ENCODE data around the gene IRX5. TPM values are rescaled to one million over a fixed set of nuclear protein-coding genes. Genes with fewer than 3 reads are reported as not detected.

Gene IRX5
- total and polyA plus RNA-seq, 4 donors, result not detected

GRCh38 chr16:54892981-54893380, 37.7 kb upstream of the IRX5 start:
- H3K27ac ChIP-seq (ENCODE audit: low read depth in 1 of 2, low read length in 2 of 2), result no peak overlapping the region
- 81% methylated on average over 6 of the region's 6 CpGs for WGBS
- no peak for DNase-seq (ENCODE audit: low spot score)

More at GRCh38 chr16:54892981-54893380, 37.7 kb upstream of the IRX5 start:
- H3K4me3 ChIP-seq (ENCODE audit: low read depth in 1 of 3, low read length in 3 of 3), result no peak overlapping the region
- H3K4me1 ChIP-seq (ENCODE audit: control insufficient read depth in 4 of 4, insufficient read depth in 4 of 4, low read length in 3 of 4), result no peaks in the 10 kb centered on the region
- H3K36me3 ChIP-seq (ENCODE audit: control insufficient read depth in 4 of 4, insufficient read depth in 3 of 4, low read depth in 1 of 4, low read length in 3 of 4), result no peaks in the 10 kb centered on the region
- peaks cover 0 to 3% (median under 1%) of the 10 kb centered on the region in 4 donors for H3K27me3 ChIP-seq (ENCODE audit: control insufficient read depth in 4 of 4, insufficient read depth in 4 of 4, low read length in 3 of 4)
- no peak for TF ChIP-seq JUND (IDR thresholded peaks at IDR 0.05)
- TF ChIP-seq REST (IDR thresholded peaks at IDR 0.05), result no peak
- TF ChIP-seq ZBTB33 (IDR thresholded peaks at IDR 0.05), result no peak
- TF ChIP-seq MAX (IDR thresholded peaks at IDR 0.05), result no peak
- TF ChIP-seq YY1 (IDR thresholded peaks at IDR 0.05), result no peak
- TF ChIP-seq HNF4G (IDR thresholded peaks at IDR 0.05), result no peak
- no peak for TF ChIP-seq SP1 (IDR thresholded peaks at IDR 0.05)
- TF ChIP-seq HNF4A (conservative IDR thresholded peaks at IDR 0.05), result no peak
- no peak for TF ChIP-seq CTCF (IDR thresholded peaks at IDR 0.05; ENCODE audit: low read depth, low read length, missing input control)
- no peaks in the 10 kb centered on the region for H3K9me3 ChIP-seq (ENCODE audit: control insufficient read depth in 4 of 4, low read length in 3 of 4)
- no peak overlapping the region for H3K9ac ChIP-seq (ENCODE audit: low read depth in 1 of 2, low read length in 2 of 2)

Data from liver (tissue), 9 donors.